HG02938 (cell line): ENCODE measurements around the gene ZNF862.
"Not testable (repeated sequence)": the region's sequence is repeated elsewhere in the genome, so short reads cannot be mapped to it uniquely, and the experiment has no call there.

Experiments
- ATAC-seq: cut with Tn5 transposase; IDR thresholded peaks from one replicate; pipeline ENCODE4 v1.9.1; 2021; ENCODE audit warnings: mild to moderate bottlenecking, moderate library complexity; ENCODE audit not compliant: unreplicated experiment

Gene ZNF862

DNA sequence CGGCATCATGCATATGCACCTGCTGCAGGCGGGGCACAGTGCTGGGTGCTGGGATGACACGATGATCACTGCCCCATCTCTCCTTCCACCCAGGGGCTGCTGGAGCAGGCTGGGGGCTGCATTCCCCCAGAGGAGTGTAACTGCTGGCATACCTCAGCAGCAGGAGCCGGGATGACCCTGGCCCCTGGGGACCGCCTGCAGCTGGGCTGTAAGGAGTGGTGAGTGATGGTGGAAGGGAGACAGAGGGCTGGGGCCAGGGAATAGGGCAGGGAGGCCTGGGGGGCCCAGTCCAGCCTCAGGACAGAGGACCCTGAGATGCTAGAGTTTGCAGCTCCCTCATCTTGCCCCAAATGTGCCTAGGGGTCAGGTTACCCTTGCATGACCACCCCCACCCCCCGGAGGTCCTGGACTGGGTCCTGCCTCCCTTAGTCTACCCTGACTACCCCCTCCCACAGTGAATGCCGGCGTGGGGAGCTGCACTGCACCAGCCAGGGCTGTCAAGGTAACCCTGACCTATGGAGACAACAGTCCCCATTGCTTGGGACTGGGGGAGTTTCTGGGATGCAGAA, 14.5 kb upstream of the ZNF862 start:
- ATAC-seq = no peak

GRCh38 chr7:149824301-149824741, 13.9 kb upstream of the ZNF862 start:
- no peak for ATAC-seq

- ATAC-seq = no peak
These were observed 13.2 kb upstream of the ZNF862 start for GRCh38 chr7:149824748-149825566.

DNA sequence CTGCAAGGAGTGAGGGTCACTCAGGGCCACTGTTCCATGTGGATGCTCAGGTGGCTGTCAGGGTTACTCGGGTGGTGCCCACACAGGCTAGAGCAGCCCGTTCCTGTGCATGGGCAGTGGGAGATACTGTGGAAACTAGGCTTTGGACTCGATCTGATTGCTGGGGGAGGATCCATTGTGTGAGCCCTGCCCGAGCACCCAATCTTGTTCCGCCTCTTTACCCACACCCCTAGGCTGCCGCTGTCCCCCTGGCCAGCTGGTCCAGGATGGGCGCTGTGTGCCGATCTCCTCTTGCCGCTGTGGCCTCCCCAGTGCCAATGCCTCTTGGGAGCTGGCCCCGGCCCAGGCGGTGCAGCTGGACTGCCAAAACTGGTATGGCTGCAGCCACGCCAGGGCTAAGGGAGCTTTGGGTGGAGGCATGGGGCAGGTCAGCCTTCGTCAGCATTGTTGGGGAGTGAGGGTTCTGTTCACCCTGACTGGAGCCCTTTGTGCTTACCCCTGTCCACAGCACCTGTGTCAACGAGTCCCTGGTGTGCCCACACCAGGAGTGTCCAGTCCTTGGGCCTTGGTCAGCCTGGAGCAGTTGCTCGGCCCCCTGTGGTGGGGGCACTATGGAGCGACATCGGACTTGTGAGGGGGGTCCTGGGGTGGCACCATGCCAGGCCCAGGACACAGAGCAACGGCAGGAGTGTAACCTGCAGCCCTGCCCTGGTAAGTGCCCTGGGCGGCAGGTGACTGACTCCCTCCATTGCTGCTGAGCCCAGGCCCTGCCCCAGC, 12.4 kb upstream of the ZNF862 start:
- ATAC-seq = no peak

- no peak for ATAC-seq
These were observed 11.7 kb upstream of the ZNF862 start for GRCh38 chr7:149826344-149827088.

DNA sequence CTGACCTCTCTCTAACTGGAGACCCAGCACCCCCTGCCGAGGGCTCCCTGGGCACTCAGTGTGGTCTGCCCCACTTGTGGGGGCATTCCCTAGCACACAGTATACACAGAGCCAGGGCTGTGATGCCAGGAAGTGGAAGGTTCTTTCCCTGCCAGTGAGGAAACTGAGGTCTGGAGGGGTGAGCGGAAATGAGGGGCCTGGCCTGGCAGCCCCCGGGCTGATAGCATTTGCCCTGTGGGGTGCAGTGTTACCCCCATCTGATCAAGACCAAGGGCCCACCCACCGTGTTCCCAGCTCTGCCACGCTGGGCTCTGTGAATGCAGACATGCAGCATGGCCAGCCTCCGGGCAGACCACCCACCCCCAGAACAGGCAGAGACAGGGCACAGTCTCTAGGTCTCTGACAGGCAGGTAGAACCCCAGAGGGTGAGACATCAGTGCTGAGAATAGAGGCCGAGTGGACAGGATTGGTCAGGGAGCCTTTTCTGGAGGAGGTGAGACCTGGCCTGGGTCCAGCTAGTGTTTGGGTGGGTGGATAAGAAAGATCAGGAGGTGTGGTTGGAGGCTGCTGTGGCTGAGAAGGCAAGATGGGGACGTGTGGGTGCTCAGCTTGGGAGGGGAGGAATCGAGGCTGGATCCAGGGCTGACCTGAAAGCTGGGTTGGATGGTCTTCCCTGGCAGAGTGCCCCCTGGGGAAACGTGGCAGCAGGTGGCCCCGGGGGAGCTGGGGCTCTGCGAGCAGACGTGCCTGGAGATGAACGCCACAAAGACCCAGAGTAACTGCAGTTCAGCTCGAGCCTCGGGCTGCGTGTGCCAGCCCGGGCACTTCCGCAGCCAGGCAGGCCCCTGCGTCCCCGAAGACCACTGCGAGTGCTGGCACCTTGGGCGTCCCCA, 10.8 kb upstream of the ZNF862 start:
- no peak for ATAC-seq

- no peak for ATAC-seq
These were observed 9.5 kb upstream of the ZNF862 start for GRCh38 chr7:149828357-149829309.

GRCh38 chr7:149830527-149830926, 7.6 kb upstream of the ZNF862 start:
- ATAC-seq = not testable (repeated sequence)

- ATAC-seq = no peak
These were observed 7.0 kb upstream of the ZNF862 start for GRCh38 chr7:149830997-149831740.

DNA sequence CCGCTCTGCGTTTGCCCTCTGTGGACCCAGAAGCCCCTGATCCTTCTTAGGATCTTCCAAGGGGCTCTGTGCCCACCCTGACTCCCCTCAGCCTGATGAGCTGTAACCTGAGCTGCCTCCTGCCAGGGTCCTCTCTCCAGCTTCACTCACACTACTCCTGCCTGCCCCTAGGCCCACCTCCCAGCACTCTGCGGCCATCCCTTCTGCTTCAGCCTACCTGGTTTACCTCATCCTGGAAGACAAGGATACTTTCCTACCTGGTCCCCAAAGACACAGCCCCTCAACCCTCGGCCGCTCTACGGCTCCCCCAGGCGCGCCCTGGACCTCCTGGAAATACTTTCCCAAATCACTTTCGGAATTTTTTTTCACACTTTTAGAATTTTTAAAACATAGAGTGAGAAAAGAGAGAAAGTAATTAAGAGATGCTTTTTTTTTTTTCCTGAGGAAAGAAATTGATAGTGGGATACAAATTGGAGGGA, 6.4 kb upstream of the ZNF862 start:
- ATAC-seq = no peak

DNA sequence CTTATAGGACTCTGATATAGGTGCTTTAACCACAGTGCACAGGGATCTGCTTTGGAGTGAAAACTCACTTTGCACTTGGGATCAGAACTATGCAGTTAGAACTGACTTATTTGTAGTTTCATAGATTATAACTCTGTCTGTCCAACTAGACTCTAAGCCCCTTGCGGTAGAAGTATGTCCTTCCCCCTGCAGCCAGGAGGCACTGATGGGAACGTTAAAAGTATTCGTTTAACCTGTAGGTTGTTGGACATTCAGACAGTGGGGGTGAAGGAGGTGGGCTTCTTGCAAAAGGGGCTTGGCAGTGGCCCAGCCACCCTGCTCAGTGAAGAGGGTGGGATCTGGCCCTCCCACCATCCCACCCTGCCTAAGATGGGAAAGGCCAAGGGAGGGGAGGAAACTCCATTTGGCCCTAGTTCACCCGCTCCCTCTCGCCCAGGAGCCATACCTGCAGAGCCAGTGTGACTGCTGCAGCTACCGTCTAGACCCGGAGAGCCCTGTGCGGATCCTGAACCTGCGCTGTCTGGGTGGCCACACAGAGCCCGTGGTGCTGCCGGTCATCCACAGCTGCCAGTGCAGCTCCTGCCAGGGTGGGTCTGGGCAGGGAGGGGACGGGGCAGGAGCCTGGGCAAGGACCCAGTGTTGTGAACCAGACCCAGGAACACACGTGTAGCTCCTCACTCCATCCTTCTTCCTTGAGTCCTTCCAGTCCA, 5.7 kb upstream of the ZNF862 start:
- ATAC-seq = no peak

GRCh38 chr7:149833495-149834130, 4.6 kb upstream of the ZNF862 start:
- ATAC-seq = no peak

- no peak for ATAC-seq
These were observed 3.6 kb upstream of the ZNF862 start for GRCh38 chr7:149834601-149835000.

DNA sequence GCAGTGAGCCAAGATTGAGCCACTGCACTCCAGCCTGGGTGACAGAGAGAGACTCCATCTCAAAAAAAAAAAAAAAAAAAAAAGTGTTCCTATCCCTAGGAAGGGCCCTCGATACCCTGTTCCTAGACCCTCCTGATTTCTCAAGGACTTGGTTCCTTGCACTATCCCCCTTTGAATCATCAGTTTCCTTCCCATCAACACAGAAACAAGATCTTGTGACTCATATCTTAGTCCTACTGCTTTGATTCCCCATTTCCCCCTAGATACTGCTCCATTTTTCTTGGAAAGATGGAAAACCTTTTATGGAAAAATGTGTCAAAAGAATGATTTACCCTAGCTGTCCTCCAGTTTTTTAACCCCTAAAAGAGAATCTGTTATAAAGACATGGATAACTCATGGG, 1.7 kb upstream of the ZNF862 start:
- no peak for ATAC-seq

DNA sequence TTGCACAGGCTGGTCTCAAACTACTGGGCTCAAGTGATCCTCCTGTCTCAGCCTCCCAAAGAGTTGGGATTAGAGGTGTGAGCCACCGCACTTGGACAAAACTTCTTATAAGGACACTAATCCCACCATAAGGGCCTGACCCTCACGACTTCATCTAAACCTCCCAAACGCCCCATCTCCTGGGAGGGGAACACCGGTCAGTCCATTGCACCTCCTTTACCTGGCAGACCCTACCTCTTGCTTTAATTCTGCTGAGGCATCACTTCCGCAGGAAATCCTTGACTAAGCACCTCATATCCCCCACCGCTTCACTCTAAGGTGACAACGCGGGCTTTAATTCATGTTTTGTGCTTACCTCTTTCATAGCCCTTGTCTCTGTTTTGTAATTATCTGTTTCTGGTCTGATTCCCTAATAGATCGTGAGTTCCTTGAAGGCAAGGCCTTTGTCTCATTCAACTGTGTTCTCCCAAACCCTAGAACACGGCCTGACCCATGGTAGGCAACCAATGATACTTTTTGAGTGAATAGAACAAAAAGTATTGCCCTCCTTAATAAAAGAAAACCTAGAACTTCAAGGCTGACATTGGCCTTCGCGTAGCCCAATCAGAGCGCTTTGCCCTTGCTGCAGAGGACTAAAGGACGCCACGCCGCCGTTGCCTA, 481 bp upstream of the ZNF862 start:
- no peak for ATAC-seq

DNA sequence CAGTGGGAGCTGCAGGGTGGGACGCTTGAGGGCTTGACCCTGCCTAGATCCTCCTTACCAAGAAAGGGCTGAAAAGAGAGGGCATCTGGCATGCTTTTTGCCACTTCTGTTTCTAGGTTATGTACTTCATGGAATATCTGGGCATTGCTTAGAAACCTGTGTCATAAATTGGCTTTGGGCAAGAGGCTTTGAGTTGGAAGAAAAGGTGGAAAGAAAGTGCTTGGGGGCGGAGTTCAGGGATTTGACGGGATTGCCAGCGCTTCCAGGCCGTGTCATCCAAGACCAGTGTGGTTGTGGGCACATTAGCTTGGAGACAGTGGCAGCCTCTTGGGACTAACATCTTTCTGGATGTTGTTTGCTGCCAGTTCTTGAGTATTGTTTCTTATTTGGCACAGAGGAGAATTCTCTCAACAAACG, 825 bp downstream of the ZNF862 start:
- no peak for ATAC-seq
